ENCODE measurements around the gene SREBF2.

The SREBF2 gene

GRCh38 chr22:41900652-41901312 lies 67.9 kb downstream of the SREBF2 start:
- ChIA-PET CTCF (interaction anchor here (0.9 to 1.9 kb wide), 3 partner anchors 25 to 204 kb away, joined by 3 to 5 read pairs (median 4); no protein-coding TSS in a partner anchor), POLR2A (no interaction called here)
- DNase-seq (ENCODE audit: low read depth, low spot score): no peak
- H3K4me3 ChIP-seq (ENCODE audit: low read depth, low read length): no peak overlapping the region
- TF ChIP-seq, protein P1, sequence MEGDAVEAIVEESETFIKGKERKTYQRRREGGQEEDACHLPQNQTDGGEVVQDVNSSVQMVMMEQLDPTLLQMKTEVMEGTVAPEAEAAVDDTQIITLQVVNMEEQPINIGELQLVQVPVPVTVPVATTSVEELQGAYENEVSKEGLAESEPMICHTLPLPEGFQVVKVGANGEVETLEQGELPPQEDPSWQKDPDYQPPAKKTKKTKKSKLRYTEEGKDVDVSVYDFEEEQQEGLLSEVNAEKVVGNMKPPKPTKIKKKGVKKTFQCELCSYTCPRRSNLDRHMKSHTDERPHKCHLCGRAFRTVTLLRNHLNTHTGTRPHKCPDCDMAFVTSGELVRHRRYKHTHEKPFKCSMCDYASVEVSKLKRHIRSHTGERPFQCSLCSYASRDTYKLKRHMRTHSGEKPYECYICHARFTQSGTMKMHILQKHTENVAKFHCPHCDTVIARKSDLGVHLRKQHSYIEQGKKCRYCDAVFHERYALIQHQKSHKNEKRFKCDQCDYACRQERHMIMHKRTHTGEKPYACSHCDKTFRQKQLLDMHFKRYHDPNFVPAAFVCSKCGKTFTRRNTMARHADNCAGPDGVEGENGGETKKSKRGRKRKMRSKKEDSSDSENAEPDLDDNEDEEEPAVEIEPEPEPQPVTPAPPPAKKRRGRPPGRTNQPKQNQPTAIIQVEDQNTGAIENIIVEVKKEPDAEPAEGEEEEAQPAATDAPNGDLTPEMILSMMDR (IDR thresholded peaks at IDR 0.05; ENCODE audit: insufficient read depth, low read length, missing control alignments): no peak

GRCh38 chr22:41902016-41902415 lies 69.1 kb downstream of the SREBF2 start:
- TF ChIP-seq, protein P1 (IDR thresholded peaks at IDR 0.05; ENCODE audit: insufficient read depth, low read length, missing control alignments): no peak
- CTCF ChIA-PET: no interaction called here
- no peak for DNase-seq (ENCODE audit: low read depth, low spot score)
- POLR2A ChIA-PET: no interaction called here
- no peak overlapping the region for H3K4me3 ChIP-seq (ENCODE audit: low read depth, low read length)

GRCh38 chr22:41902932-41903421 lies 70.1 kb downstream of the SREBF2 start:
- no peak for DNase-seq (ENCODE audit: low read depth, low spot score)
- ChIA-PET CTCF (no interaction called here), POLR2A (no interaction called here)
- H3K4me3 ChIP-seq (ENCODE audit: low read depth, low read length): no peak overlapping the region
- TF ChIP-seq, protein P1 (IDR thresholded peaks at IDR 0.05; ENCODE audit: insufficient read depth, low read length, missing control alignments): no peak

DNA sequence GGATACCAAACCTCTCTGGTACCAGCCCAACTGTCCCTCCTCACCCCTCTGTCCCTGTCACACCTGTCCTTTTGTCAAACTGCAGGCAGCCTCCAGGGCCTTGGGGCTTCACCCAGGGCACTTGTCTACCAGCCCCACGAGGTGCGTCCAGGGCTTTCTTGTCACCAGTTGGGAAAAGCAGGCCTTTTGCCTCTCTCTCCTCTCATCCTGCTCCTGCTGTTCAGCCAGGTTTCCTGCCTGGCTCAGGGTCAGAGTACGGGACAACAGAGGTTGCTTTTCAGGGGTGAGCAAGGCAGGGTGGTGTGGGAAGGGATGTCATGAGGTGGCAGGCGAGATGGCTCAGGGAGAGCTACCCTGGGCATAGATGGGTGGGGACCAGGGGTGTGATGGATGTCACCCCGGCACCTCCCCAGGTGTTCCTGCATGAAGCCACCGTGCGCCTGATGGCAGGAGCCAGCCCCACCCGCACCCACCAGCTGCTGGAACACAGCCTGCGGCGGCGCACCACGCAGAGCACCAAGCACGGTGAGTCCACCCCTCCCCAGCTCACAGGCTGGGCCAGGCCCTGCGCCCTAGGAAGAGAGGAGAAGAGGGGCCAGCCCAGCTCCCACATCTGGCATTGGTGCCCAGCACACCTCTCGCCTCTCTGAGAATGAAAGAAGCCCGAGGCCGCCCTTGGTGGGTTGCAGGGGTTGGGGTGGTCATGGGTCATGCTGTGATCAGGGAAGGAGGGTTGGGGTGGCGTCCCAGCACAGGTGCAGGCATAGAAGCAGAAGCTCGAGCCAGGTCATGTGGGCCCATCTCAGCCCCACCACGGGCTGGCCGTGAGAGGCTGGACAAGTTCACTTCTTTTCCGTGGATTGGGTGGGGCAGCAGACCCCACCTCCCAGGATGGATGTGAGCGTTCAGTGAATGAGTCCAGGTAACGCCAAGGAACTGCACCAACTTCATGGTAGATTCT lies 71.8 kb downstream of the SREBF2 start:
- no peak for DNase-seq (ENCODE audit: low read depth, low spot score)
- ChIA-PET POLR2A (no interaction called here), CTCF (interaction anchor here (1.9 to 3.6 kb wide), 2 partner anchors 11 to 207 kb away, joined by 4 to 12 read pairs; no protein-coding TSS in a partner anchor)
- no peak overlapping the region for H3K4me3 ChIP-seq (ENCODE audit: low read depth, low read length)
- TF ChIP-seq, protein P1 (IDR thresholded peaks at IDR 0.05; ENCODE audit: insufficient read depth, low read length, missing control alignments): no peak

GRCh38 chr22:41905411-41906202 lies 72.7 kb downstream of the SREBF2 start:
- CTCF ChIA-PET: interaction anchor here (1.0 to 3.6 kb wide), 5 partner anchors 12 to 208 kb away, joined by 3 to 12 read pairs (median 4); partner anchors contain the start of gene TNFRSF13C
- TF ChIP-seq, protein P1 (IDR thresholded peaks at IDR 0.05; ENCODE audit: insufficient read depth, low read length, missing control alignments): no peak
- no peak overlapping the region for H3K4me3 ChIP-seq (ENCODE audit: low read depth, low read length)
- no peak for DNase-seq (ENCODE audit: low read depth, low spot score)
- POLR2A ChIA-PET: no interaction called here
